HepG2 (cell line): ENCODE results near the gene SPTBN4. TPM values are rescaled to one million over a fixed set of nuclear protein-coding genes. Genes with fewer than 3 reads are reported as not detected.

Experiments used
- CBX1 ChIP-seq: IDR thresholded peaks from one replicate; pipeline ENCODE4 v1.6.1; 2016; ENCODE audit warnings: antibody characterized with exemption, low read depth
- CCAR2 ChIP-seq: fragments of 200-400 bp; formaldehyde crosslinking; optimal IDR thresholded peaks from 2 replicates; pipeline ENCODE3; 2018; ENCODE audit warnings: low read depth, mild to moderate bottlenecking, low read length, moderate library complexity
- EP300 ChIP-seq, 3 experiments: sonication (generic) in 1 of 3; formaldehyde crosslinking in 1 of 3; IDR thresholded peaks; 2 replicates each; pipeline versions ENCODE4 v1.5.1 to v1.6.1; 2011 to 2020; ENCODE audit warnings: low read depth in 2 of 3, low read length in 2 of 3, borderline replicate concordance in 1 of 3, improper control_type of control experiment in 1 of 3, mild to moderate bottlenecking in 1 of 3, missing genetic modification reagents in 1 of 3, moderate library complexity in 1 of 3
- FOXO1 ChIP-seq: sonication (generic); formaldehyde crosslinking; IDR thresholded peaks from 2 replicates; pipeline ENCODE4 v1.4.0; 2020; ENCODE audit warnings: missing genetic modification reagents
- MAFG ChIP-seq: sonication (generic); formaldehyde crosslinking; IDR thresholded peaks from 2 replicates; pipeline ENCODE4 v1.5.1; 2020; ENCODE audit warnings: mild to moderate bottlenecking, missing genetic modification reagents
- MTF2 ChIP-seq: sonication (generic); formaldehyde crosslinking; IDR thresholded peaks from 2 replicates; pipeline ENCODE4 v1.5.0; 2020; ENCODE audit warnings: missing genetic modification reagents, borderline replicate concordance
- NCOA2 ChIP-seq: sonication (generic); formaldehyde crosslinking; IDR thresholded peaks from 2 replicates; pipeline ENCODE4 v1.8.0; 2022; ENCODE audit warnings: inconsistent platforms
- NR2F6 ChIP-seq, 2 experiments: IDR thresholded peaks; 2 replicates each; pipeline ENCODE4 v1.6.1; 2016; ENCODE audit warnings: antibody characterized with exemption in 1 of 2, mild to moderate bottlenecking in 1 of 2
- SALL1 ChIP-seq: sonication (generic); formaldehyde crosslinking; IDR thresholded peaks from 2 replicates; pipeline ENCODE4 v1.8.0; 2022; ENCODE audit warnings: mild to moderate bottlenecking, missing genetic modification reagents
- SAP130 ChIP-seq: IDR thresholded peaks from 2 replicates; pipeline ENCODE4 v1.6.1; 2016; ENCODE audit warnings: low read depth
- ZFP82 ChIP-seq: sonication (generic); formaldehyde crosslinking; IDR thresholded peaks from 2 replicates; pipeline ENCODE4 v1.5.1; 2020; ENCODE audit warnings: mild to moderate bottlenecking, missing genetic modification reagents, borderline replicate concordance
- ZNF143 ChIP-seq: sonication (generic); formaldehyde crosslinking; IDR thresholded peaks from 2 replicates; pipeline ENCODE4 v1.4.0; 2020; ENCODE audit warnings: missing genetic modification reagents
- ZNF263 ChIP-seq: sonication (generic); formaldehyde crosslinking; IDR thresholded peaks from 2 replicates; pipeline ENCODE4 v1.4.0; 2020; ENCODE audit warnings: missing genetic modification reagents
- ZNF331 ChIP-seq: sonication (generic); formaldehyde crosslinking; IDR thresholded peaks from 2 replicates; pipeline ENCODE4 v1.4.0; 2020; ENCODE audit warnings: missing genetic modification reagents
- ZNF501 ChIP-seq: sonication (generic); formaldehyde crosslinking; IDR thresholded peaks from 2 replicates; pipeline ENCODE4 v1.5.1; 2020; ENCODE audit warnings: mild to moderate bottlenecking, moderate library complexity, missing genetic modification reagents
- ZNF746 ChIP-seq: sonication (generic); formaldehyde crosslinking; IDR thresholded peaks from 2 replicates; pipeline ENCODE4 v1.8.0; 2022; ENCODE audit warnings: mild to moderate bottlenecking, missing genetic modification reagents
- polyA plus RNA-seq, 8 experiments: library from polyadenylated mRNA; depleted of rRNA in 3 of 8; stranded (reverse) in 7 of 8; unstranded in 1 of 8; fragments of >200 nt; fragmentation: Illumina TruSeq in 4 of 8; extraction: Trizol in 4 of 8; gene quantifications; 2 replicates each; pipeline versions ENCODE4 v1.2.1 to v1.2.3, GENCODE V29; 2011 to 2016; ENCODE audit warnings: low read depth in 4 of 8, missing spikeins in 1 of 8, mixed read lengths in 1 of 8; ENCODE audit not compliant: insufficient read depth in 1 of 8
- total RNA-seq, 5 experiments: library from RNA; depleted of rRNA; stranded (reverse); fragments of >200 nt; fragmentation: Illumina TruSeq; extraction: Trizol; gene quantifications; 2 replicates each; pipeline ENCODE4 v1.2.3, GENCODE V29; 2016; ENCODE audit warnings: low read depth in 1 of 5
- TF ChIP-seq, protein P1 (sequence below): sonication (generic); formaldehyde crosslinking; IDR thresholded peaks from 2 replicates; pipeline ENCODE4 v1.5.0; 2020; ENCODE audit warnings: mild to moderate bottlenecking, missing genetic modification reagents, borderline replicate concordance
- TF ChIP-seq, protein P2 (sequence below): sonication (generic); formaldehyde crosslinking; IDR thresholded peaks from 2 replicates; pipeline ENCODE4 v1.4.0; 2020; ENCODE audit warnings: mild to moderate bottlenecking, missing genetic modification reagents
- TF ChIP-seq, protein P3 (sequence below): IDR thresholded peaks from 2 replicates; pipeline ENCODE4 v1.6.1; 2018; ENCODE audit warnings: missing genetic modification reagents
- TF ChIP-seq, protein P4 (sequence below): sonication (generic); formaldehyde crosslinking; IDR thresholded peaks from 2 replicates; pipeline ENCODE4 v1.4.0; 2020; ENCODE audit warnings: missing genetic modification reagents, borderline replicate concordance
- TF ChIP-seq, protein P5 (sequence below): sonication (generic); formaldehyde crosslinking; IDR thresholded peaks from 2 replicates; pipeline ENCODE4 v1.9.0; 2021; ENCODE audit warnings: missing genetic modification reagents, mild to moderate bottlenecking, borderline replicate concordance

The SPTBN4 gene
- total and polyA plus RNA-seq, 2 of the 13 experiments (the other 11 are each of a cell fraction or from before 2014, with no cell fraction given) = 0.11 TPM

DNA sequence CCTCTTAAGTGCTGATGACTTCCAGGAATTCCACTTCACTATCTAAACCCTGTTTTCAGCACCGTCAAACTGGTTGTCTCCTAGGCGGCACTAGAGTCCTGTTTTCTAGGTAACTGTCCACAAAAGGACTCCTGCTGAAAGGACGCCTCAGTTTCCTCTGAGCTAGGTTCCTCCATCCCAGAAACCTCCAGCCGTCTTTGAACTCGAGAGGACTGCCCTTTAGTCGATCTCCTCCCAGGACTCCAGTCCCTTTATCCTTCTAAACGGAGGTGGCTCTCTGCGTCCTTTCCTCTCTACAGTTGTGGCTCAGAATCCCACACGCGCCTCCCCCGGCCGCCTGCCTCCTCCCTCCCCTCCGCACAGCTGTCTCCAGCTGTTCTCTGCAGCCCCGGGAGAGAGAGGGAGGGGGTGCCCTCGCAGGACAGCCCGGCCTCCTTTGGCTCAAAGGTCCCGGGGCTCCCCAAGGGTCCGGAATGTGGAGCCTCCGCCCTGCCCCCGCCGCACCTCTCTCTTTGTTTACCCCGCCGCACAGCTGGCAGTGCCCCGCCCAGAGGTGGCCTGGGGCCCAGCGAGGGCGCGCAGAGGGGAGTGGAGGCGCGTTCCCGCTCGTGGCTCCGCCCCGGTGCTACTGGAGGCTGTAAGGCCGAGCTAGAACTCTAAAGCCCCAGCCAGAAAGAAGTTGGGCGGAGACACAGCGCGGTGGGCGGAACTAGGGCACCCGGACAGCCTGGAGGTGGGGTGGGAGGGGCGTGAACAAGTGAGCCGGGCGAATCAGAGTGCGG is 136.8 kb downstream of the SPTBN4 start (continued):
- TF ChIP-seq, protein P1, sequence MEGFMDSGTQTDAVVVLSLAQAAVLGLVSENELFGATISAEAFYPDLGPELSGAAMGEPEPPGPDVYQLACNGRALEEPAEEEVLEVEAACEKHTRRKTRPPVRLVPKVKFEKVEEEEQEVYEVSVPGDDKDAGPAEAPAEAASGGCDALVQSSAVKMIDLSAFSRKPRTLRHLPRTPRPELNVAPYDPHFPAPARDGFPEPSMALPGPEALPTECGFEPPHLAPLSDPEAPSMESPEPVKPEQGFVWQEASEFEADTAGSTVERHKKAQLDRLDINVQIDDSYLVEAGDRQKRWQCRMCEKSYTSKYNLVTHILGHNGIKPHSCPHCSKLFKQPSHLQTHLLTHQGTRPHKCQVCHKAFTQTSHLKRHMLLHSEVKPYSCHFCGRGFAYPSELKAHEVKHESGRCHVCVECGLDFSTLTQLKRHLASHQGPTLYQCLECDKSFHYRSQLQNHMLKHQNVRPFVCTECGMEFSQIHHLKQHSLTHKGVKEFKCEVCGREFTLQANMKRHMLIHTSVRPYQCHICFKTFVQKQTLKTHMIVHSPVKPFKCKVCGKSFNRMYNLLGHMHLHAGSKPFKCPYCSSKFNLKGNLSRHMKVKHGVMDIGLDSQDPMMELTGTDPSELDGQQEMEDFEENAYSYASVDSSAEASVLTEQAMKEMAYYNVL (CRISPR knock-in tag) = peak; percentile 80
- TF ChIP-seq ZNF143 (CRISPR knock-in tag) (0 out of 2 replicates have a peak, but pooled peaks have one; percentile 36), MAFG (no peak), EP300 (IDR thresholded peaks at IDR 0.05; ENCODE audit: low read depth in 2 of 2, low read length in 2 of 2) (peak; percentile 52 to 74; a peak in 2 of 4 replicates), EP300 (CRISPR knock-in tag; IDR thresholded peaks at IDR 0.05; ENCODE audit: borderline replicate concordance) (peak; percentile 78; the same call in 1 of the 2 replicates), ZNF746 (peak; percentile 98), ZFP82 (CRISPR knock-in tag) (no peak), CBX1 (no peak), SALL1 (CRISPR knock-in tag) (peak; percentile 92), ZNF501 (peak; percentile 88), NR2F6 (IDR thresholded peaks at IDR 0.05) (peak; percentile 69), NR2F6 (CRISPR knock-in tag; IDR thresholded peaks at IDR 0.05) (peak; percentile 93), ZNF263 (0 out of 2 replicates have a peak, but pooled peaks have one; percentile 49), SAP130 (CRISPR knock-in tag) (peak; percentile 98), MTF2 (CRISPR knock-in tag) (no peak), ZNF331 (CRISPR knock-in tag) (peak; percentile 82), NCOA2 (CRISPR knock-in tag) (peak; percentile 85), FOXO1 (peak; percentile 96), CCAR2 (peak; percentile 25)
- TF ChIP-seq, protein P2, sequence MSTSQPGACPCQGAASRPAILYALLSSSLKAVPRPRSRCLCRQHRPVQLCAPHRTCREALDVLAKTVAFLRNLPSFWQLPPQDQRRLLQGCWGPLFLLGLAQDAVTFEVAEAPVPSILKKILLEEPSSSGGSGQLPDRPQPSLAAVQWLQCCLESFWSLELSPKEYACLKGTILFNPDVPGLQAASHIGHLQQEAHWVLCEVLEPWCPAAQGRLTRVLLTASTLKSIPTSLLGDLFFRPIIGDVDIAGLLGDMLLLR (CRISPR knock-in tag) = 0 out of 2 replicates have a peak, but pooled peaks have one; percentile 54
- TF ChIP-seq, protein P3, sequence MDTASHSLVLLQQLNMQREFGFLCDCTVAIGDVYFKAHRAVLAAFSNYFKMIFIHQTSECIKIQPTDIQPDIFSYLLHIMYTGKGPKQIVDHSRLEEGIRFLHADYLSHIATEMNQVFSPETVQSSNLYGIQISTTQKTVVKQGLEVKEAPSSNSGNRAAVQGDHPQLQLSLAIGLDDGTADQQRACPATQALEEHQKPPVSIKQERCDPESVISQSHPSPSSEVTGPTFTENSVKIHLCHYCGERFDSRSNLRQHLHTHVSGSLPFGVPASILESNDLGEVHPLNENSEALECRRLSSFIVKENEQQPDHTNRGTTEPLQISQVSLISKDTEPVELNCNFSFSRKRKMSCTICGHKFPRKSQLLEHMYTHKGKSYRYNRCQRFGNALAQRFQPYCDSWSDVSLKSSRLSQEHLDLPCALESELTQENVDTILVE (CRISPR knock-in tag) = peak; percentile 83; the same call in 1 of the 2 replicates
- TF ChIP-seq, protein P4, sequence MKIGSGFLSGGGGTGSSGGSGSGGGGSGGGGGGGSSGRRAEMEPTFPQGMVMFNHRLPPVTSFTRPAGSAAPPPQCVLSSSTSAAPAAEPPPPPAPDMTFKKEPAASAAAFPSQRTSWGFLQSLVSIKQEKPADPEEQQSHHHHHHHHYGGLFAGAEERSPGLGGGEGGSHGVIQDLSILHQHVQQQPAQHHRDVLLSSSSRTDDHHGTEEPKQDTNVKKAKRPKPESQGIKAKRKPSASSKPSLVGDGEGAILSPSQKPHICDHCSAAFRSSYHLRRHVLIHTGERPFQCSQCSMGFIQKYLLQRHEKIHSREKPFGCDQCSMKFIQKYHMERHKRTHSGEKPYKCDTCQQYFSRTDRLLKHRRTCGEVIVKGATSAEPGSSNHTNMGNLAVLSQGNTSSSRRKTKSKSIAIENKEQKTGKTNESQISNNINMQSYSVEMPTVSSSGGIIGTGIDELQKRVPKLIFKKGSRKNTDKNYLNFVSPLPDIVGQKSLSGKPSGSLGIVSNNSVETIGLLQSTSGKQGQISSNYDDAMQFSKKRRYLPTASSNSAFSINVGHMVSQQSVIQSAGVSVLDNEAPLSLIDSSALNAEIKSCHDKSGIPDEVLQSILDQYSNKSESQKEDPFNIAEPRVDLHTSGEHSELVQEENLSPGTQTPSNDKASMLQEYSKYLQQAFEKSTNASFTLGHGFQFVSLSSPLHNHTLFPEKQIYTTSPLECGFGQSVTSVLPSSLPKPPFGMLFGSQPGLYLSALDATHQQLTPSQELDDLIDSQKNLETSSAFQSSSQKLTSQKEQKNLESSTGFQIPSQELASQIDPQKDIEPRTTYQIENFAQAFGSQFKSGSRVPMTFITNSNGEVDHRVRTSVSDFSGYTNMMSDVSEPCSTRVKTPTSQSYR (CRISPR knock-in tag) = peak; percentile 98
- TF ChIP-seq, protein P5, sequence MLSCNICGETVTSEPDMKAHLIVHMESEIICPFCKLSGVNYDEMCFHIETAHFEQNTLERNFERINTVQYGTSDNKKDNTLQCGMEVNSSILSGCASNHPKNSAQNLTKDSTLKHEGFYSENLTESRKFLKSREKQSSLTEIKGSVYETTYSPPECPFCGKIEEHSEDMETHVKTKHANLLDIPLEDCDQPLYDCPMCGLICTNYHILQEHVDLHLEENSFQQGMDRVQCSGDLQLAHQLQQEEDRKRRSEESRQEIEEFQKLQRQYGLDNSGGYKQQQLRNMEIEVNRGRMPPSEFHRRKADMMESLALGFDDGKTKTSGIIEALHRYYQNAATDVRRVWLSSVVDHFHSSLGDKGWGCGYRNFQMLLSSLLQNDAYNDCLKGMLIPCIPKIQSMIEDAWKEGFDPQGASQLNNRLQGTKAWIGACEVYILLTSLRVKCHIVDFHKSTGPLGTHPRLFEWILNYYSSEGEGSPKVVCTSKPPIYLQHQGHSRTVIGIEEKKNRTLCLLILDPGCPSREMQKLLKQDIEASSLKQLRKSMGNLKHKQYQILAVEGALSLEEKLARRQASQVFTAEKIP = no peak
